Prostate gland (tissue), 2 donors: ENCODE data around the gene SLC24A4.

Experiments
- POLR2AphosphoS5 ChIP-seq: sonication (generic); formaldehyde crosslinking; IDR thresholded peaks from one replicate; pipeline ENCODE4 v1.6.1; 2017; ENCODE audit warnings: antibody characterized with exemption
- TF ChIP-seq, protein P1 (sequence below), 4 experiments: fragments of 200-600 bp in 2 of 4; fragments of 450-650 bp in 2 of 4; sonication (generic) in 2 of 4; IDR thresholded peaks; 1 replicate in 3 of 4; 2 replicates in 1 of 4; pipeline ENCODE4 v1.5.1; 2016 to 2019; ENCODE audit warnings: antibody characterized with exemption in 4 of 4, mild to moderate bottlenecking in 2 of 4, moderate library complexity in 2 of 4

DNA sequence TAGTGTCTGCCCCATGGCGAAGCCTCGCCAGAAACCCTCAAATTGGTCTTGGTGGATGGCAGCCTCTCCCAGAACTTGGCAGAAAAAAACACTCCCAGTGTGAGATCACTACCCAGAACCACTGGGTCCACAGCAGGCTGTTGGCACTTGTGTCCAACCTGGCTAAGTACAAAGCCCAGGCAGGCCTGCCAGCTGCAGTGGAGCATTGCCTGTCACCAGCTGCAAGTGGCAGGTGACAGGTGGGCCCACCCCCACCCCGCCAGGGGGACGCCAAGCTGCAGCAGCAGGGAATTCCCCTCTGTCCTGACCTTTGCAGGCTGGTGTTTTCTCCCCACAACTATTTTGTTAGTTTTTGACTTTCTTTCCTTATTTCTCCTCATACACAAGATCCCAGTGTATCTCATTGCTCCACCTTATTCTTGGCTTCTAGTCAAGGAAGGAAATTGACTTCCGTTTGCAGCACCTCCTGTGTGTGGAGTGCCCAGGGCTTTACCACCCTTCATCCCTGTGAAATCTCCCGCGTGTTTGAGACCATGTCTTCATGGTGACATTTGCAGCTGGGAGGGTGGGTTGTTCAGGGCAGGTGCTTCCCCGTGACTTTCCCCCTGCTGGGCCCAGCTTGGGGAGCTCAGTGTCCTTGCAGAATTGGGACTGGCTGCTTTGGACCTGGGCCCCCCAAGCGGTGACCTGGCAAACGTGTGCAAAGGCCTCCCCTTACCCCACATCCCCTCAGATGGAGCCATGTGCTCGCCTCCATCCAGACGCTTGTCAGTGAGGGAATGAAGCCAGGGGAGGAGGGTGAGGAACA, 116.8 kb downstream of the SLC24A4 start:
- TF ChIP-seq POLR2AphosphoS5: no peak
- TF ChIP-seq, protein P1, sequence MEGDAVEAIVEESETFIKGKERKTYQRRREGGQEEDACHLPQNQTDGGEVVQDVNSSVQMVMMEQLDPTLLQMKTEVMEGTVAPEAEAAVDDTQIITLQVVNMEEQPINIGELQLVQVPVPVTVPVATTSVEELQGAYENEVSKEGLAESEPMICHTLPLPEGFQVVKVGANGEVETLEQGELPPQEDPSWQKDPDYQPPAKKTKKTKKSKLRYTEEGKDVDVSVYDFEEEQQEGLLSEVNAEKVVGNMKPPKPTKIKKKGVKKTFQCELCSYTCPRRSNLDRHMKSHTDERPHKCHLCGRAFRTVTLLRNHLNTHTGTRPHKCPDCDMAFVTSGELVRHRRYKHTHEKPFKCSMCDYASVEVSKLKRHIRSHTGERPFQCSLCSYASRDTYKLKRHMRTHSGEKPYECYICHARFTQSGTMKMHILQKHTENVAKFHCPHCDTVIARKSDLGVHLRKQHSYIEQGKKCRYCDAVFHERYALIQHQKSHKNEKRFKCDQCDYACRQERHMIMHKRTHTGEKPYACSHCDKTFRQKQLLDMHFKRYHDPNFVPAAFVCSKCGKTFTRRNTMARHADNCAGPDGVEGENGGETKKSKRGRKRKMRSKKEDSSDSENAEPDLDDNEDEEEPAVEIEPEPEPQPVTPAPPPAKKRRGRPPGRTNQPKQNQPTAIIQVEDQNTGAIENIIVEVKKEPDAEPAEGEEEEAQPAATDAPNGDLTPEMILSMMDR (IDR thresholded peaks at IDR 0.05): no peak
